Parathyroid adenoma (tissue), 2 donors: ENCODE results near the gene GOLGA5.

Experiments used
- H2AFZ ChIP-seq: fragments of 300-600 bp; sonication (generic); one replicate; pipeline ENCODE4 v1.7.0; 2017; ENCODE audit warnings: antibody characterized with exemption, mild to moderate bottlenecking
- H3K27ac ChIP-seq: fragments of 300-600 bp; sonication (generic); one replicate; pipeline ENCODE4 v1.7.0; 2017
- H3K27me3 ChIP-seq: fragments of 300-600 bp; sonication (generic); one replicate; pipeline ENCODE4 v1.7.0; 2017; ENCODE audit warnings: low read length; ENCODE audit not compliant: control insufficient read depth, insufficient read depth
- H3K36me3 ChIP-seq: fragments of 300-600 bp; sonication (generic); one replicate; pipeline ENCODE4 v1.7.0; 2017; ENCODE audit warnings: low read length; ENCODE audit not compliant: control insufficient read depth, insufficient read depth
- H3K4me1 ChIP-seq: fragments of 300-600 bp; sonication (generic); one replicate; pipeline ENCODE4 v1.7.0; 2017; ENCODE audit warnings: control low read depth
- H3K4me2 ChIP-seq: fragments of 300-600 bp; sonication (generic); one replicate; pipeline ENCODE4 v1.7.0; 2017; ENCODE audit warnings: low read length
- H3K4me3 ChIP-seq: fragments of 300-600 bp; sonication (generic); one replicate; pipeline ENCODE4 v1.7.0; 2017; ENCODE audit warnings: low read depth, low read length
- H3K79me2 ChIP-seq: fragments of 300-600 bp; sonication (generic); one replicate; pipeline ENCODE4 v1.7.0; 2017; ENCODE audit warnings: control low read depth
- H3K9ac ChIP-seq: fragments of 300-600 bp; sonication (generic); one replicate; pipeline ENCODE4 v1.7.0; 2017; ENCODE audit warnings: mild to moderate bottlenecking
- H3K9me3 ChIP-seq: fragments of 300-600 bp; sonication (generic); one replicate; pipeline ENCODE4 v1.7.0; 2017; ENCODE audit warnings: low read length; ENCODE audit not compliant: control insufficient read depth
- TF ChIP-seq, protein P1 (sequence below): fragments of 300-600 bp; sonication (generic); IDR thresholded peaks from one replicate; pipeline ENCODE4 v1.7.0; 2017; ENCODE audit warnings: antibody characterized with exemption, mild to moderate bottlenecking
- donor health status: primary hyperparathyroidism.

GOLGA5 gene

DNA sequence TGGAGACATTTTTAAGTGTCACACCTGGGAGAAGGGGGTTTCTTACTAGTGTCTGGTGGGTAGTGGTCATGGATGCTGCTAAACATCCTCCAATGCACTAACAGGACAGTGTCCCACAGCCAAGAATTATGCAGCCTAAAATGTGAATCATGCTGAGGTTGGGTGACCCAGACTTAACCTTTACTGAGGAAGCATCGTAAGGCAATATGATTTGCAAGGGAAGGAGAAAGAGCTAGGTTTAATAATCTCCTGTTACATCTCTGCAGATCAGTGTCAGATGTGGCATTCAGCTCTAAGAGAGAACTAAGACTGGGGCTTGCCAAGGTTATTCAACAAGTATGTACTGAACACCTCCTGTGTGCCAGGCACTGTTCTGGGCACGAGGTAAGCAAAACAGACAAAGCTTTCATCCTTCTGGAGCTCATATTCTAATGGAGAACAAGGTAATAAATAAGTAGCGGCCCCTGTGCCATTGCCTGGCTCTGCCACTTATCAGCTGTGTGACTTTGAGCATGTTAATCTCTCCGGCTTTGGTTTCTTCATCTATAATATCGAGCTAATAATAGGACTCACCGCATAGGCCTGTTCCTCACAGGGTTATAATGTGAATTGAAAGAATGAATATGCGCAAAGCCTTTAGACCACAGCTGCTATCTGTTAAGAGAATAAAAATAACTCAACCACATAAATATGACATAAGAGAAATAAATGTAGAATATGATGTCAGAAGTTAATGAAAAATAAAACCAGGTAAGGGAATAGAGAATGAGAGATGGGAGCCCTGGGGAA, 13.5 kb upstream of the GOLGA5 start:
- Histone ChIP-seq H3K36me3 (no peaks in the 10 kb centered on the region), H3K4me3 (no peak overlapping the region), H3K27me3 (no peaks in the 10 kb centered on the region), H3K9ac (no peak overlapping the region), H3K27ac (no peak overlapping the region), H3K79me2 (no peaks in the 10 kb centered on the region), H2AFZ (no peak overlapping the region), H3K4me1 (no peaks in the 10 kb centered on the region), H3K4me2 (no peak overlapping the region), H3K9me3 (no peaks in the 10 kb centered on the region)
- TF ChIP-seq, protein P1, sequence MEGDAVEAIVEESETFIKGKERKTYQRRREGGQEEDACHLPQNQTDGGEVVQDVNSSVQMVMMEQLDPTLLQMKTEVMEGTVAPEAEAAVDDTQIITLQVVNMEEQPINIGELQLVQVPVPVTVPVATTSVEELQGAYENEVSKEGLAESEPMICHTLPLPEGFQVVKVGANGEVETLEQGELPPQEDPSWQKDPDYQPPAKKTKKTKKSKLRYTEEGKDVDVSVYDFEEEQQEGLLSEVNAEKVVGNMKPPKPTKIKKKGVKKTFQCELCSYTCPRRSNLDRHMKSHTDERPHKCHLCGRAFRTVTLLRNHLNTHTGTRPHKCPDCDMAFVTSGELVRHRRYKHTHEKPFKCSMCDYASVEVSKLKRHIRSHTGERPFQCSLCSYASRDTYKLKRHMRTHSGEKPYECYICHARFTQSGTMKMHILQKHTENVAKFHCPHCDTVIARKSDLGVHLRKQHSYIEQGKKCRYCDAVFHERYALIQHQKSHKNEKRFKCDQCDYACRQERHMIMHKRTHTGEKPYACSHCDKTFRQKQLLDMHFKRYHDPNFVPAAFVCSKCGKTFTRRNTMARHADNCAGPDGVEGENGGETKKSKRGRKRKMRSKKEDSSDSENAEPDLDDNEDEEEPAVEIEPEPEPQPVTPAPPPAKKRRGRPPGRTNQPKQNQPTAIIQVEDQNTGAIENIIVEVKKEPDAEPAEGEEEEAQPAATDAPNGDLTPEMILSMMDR, result no peak

DNA sequence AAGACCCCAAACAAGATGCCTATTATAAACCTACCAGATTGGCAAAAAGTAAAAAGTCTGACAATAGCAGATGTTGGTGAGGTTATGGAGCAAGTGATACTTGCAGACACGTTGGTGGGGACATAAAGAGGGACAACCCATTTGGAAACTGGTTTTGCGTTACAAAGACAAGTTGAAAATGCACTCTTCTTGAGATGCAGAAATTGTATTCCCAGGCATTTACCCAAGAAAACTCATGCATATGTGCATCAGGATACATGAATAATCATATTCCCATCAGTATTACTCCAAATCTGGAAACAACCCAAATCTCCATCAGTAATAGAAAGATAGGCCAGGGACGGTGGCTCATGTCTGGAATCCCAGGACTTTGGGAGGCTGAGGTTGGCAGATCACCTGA, 12.8 kb upstream of the GOLGA5 start:
- no peaks in the 10 kb centered on the region for H3K27me3 ChIP-seq
- H3K4me2 ChIP-seq, result no peak overlapping the region
- H3K9me3 ChIP-seq, result no peaks in the 10 kb centered on the region
- H3K27ac ChIP-seq, result no peak overlapping the region
- H2AFZ ChIP-seq, result no peak overlapping the region
- H3K79me2 ChIP-seq, result no peaks in the 10 kb centered on the region
- TF ChIP-seq, protein P1, result no peak
- no peak overlapping the region for H3K9ac ChIP-seq
- H3K36me3 ChIP-seq, result no peaks in the 10 kb centered on the region
- no peak overlapping the region for H3K4me3 ChIP-seq
- H3K4me1 ChIP-seq, result no peaks in the 10 kb centered on the region

DNA sequence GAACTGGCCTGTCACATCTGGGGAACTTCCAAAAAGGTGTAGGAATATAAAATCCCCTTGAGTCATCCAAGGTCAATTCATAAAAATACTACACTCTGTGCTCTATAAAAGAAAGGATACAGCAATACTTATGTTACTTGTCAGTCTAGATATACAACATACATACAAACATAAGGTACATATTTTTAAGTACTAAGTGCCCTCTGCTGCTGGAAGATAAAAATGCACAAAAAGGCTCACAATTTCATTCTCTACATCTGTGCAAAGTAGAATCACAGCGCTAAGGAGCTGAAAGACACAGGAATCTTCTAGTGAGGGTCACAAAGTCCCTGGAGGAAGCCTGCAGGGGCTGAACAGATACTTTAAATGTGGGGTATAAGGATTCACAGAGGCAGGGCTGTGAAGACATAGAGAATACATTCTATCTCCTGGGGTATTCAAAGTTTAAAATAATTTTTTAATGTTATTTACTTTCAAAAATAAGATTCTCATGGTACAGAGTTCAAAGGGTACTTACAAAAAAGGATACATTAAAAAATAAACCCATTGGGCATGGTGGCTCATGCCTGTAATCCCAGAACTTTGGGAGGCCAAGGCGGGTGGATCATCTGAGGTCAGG, 10.2 kb upstream of the GOLGA5 start:
- Histone ChIP-seq H3K4me1 (no peaks in the 10 kb centered on the region), H3K4me3 (no peak overlapping the region), H3K27me3 (no peaks in the 10 kb centered on the region), H3K36me3 (no peaks in the 10 kb centered on the region), H3K27ac (no peak overlapping the region), H3K9ac (no peak overlapping the region), H2AFZ (peak overlapping the region; percentile 51), H3K79me2 (no peaks in the 10 kb centered on the region), H3K4me2 (no peak overlapping the region), H3K9me3 (no peaks in the 10 kb centered on the region)
- TF ChIP-seq, protein P1, result peak; percentile 67

DNA sequence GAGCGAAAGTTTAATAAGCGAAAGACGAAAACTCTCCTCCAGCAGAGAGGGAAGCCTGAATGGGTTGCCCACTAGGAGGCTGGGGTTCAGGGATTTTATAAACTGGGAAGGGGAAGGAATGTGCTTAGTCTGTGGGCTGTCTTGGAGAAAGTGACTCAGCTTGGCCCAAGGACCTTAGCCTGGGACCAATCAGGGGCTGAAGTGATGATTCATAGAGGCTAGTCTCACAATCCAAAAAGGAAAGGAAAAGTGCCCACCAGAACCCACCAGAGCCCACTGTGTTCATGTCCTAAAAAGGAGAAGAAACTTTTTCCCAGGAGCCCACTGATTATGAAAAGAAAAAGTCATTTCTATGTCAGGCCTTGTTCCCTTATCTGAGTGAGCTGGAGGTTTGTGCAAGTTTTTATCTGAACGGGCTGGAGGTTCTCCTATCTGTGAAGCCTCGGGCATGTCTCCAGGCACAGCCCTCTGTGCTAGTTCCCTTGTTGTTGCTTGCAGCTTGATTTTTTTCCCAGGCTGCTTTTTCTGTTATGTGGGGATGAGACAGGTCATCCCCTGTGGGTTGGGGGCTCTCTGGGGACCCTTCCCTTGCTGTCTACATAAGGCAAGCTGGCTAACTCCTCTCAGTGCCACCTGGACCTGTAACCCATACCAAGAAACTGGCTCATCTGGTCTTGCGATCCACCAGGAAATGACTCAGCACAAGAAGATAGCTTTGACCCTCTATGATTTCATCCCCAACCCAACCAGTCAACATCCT, 8.3 kb upstream of the GOLGA5 start:
- Histone ChIP-seq H3K9ac (no peak overlapping the region), H3K9me3 (no peaks in the 10 kb centered on the region), H3K4me2 (no peak overlapping the region), H3K36me3 (no peaks in the 10 kb centered on the region), H3K27ac (no peak overlapping the region), H3K4me3 (no peak overlapping the region), H2AFZ (no peak overlapping the region), H3K4me1 (no peaks in the 10 kb centered on the region), H3K27me3 (no peaks in the 10 kb centered on the region), H3K79me2 (no peaks in the 10 kb centered on the region)
- TF ChIP-seq, protein P1, result no peak
